GM18870 (cell line): ENCODE measurements around the gene MICAL3.
"Not testable (repeated sequence)": the region's sequence is repeated elsewhere in the genome, so short reads cannot be mapped to it uniquely, and the experiment has no call there.

Experiments
- ATAC-seq: cut with Tn5 transposase; IDR thresholded peaks from one replicate; pipeline ENCODE4 v1.9.1; 2021; ENCODE audit warnings: moderate library complexity; ENCODE audit not compliant: unreplicated experiment

Gene MICAL3

GRCh38 chr22:17897426-17897825 is 126.9 kb downstream of the MICAL3 start:
- no peak for ATAC-seq

DNA sequence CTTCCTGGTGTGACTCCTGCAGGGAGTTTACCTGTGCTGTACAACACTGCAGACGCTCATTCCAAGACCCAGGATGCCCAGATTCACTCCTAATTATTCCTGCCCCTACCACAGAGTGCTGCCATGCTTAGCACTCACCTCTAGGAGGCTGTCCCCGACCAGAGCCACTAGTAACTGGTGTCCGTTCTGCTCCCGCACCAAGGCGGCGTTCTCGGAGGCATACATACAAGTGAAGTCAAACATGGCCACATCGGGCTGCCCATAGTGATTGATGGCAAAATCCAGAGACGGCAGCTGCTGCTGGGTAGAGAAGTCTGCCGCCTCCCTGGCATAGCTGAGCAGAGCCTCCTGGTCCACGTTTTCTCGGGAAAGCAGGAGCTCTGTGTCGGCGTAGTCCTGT is 127.8 kb downstream of the MICAL3 start:
- no peak for ATAC-seq

DNA sequence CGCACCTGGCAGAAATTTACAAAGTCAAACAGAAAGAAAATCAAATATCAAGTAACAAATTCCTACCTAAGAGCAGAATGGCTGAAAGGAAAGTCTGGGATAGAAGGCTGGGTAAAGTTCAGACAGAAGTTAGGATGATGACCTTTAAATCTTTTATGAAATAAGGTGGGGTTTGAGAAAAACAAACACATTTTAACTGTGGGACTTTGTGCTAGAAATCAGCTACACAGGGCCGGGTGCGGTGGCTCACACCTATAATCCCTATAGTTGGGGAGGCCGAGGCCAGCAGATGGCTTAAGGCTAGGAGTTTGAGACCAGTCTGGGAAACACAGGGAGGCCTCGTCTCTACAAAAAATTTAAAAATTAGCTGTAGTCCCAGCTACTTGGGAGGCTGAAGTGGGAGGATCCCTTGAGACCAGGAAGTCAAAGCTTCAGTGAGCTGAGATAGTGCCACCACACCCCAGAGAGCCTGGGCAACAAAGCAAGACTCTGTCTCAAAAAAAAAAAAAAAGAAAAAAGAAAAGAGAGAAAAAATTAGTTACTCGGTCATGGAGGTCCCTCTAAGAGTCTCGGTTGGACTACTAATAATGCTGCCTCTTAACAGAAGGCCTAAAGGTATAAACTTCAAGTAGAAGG is 130.3 kb downstream of the MICAL3 start:
- no peak for ATAC-seq

GRCh38 chr22:17892376-17892775 is 132.0 kb downstream of the MICAL3 start:
- no peak for ATAC-seq

GRCh38 chr22:17891481-17892167 is 132.7 kb downstream of the MICAL3 start:
- ATAC-seq = no peak

DNA sequence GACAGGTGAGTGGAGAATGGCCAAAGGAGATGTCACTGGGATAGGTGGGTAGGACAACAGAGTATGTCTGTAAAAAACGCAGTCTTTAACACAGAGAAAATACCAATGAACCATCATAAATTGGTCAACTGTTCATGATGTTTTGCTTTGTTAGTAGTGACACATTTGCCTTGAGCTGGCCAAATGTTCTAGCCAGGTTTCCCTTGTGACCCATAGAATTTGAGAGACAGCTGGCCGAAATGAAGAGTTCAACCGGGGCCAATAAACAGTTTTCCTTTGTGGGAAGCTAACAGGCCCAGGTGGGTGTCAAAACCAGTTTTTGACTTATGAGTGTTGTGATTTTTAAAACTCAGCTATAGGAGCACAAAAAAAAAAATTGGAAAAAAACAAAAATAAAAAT is 133.5 kb downstream of the MICAL3 start:
- no peak for ATAC-seq

DNA sequence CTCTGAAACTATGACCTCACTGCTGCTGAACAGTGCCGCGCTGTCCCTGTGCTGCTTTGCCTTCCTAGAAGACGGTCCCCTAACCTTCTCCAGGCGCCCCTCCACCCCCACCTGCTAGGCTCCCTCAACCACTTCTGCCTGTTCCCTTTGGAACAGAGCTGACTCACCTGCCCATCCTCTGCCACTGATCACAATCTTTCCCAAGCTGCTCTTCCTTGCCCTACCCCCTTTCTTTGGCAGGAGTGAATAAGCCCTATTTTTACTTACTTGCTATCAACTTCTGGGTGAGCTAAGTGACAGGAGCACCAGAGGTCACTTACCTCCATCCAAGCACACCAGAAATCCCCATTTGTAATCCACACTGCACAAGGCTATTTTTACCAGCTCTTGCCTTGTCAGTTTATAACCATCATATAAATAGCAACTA is 134.1 kb downstream of the MICAL3 start:
- no peak for ATAC-seq

GRCh38 chr22:17888855-17889254 is 135.5 kb downstream of the MICAL3 start:
- ATAC-seq = no peak

DNA sequence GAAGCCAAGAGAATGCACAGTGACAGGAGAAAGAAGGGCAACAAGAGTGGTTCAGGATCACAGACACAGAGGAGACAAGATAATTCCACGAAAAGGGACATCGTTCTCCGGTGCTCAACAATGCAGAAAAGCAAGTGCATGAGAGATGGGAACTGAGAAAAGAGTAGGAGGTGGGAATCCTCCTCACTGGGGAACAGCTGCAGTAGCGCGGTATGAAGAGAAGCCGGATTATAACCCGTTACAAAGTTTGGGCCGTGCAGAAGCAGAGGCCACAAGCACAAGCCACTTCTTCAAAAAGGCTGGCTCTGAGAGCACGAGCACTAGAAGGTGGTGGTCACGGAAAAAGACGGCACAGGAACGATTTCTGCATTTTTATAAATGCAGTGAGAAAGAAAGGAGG is 135.9 kb downstream of the MICAL3 start:
- ATAC-seq = no peak

- no peak for ATAC-seq
These were observed 139.5 kb downstream of the MICAL3 start for GRCh38 chr22:17884893-17885292.

- no peak for ATAC-seq
These were observed 140.3 kb downstream of the MICAL3 start for GRCh38 chr22:17884084-17884483.

DNA sequence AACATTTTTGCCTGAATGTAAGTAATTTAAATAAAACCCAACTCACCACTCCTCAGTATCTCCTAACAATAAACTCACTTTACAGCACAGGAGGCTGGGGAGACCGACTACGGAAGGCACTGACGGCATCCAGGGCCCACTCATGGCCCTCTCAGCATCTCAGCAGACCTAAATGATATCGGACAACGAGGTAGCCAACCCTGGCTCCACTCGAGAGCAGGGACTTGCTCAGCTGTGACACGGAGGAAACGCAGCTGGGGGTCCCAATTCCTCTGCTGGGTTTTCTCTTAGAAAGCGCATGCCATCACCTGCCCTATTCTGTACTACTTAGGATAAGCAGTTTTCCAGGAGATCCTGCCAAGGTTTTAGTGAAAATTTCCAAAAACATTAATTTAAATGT is 141.0 kb downstream of the MICAL3 start:
- no peak for ATAC-seq

GRCh38 chr22:17882727-17883126 is 141.6 kb downstream of the MICAL3 start:
- no peak for ATAC-seq

GRCh38 chr22:17882162-17882561 is 142.2 kb downstream of the MICAL3 start:
- no peak for ATAC-seq

- no peak for ATAC-seq
These were observed 143.0 kb downstream of the MICAL3 start for GRCh38 chr22:17881366-17881765.

- ATAC-seq = no peak
These were observed 143.9 kb downstream of the MICAL3 start for GRCh38 chr22:17880468-17880867.

DNA sequence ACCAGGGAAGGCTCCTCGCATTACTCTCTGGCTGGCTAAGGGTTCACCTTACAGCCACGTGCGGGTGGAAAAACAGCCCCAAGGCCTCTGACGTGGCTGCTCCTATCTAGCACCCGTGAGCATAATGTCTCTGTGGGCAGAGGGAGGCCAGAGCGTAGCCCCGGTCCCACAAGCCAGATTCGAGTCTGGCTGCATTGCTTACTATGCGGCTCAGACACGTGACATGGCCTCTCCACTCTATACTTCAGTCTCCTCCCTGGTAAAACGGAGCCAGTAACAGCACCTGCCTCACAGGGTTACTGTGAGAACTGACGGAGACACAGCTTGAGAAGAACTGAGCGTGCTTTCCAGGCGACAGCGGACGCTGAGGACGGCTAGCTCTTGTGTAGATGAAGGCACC is 144.3 kb downstream of the MICAL3 start:
- no peak for ATAC-seq

- no peak for ATAC-seq
These were observed 145.4 kb downstream of the MICAL3 start for GRCh38 chr22:17878941-17879340.

DNA sequence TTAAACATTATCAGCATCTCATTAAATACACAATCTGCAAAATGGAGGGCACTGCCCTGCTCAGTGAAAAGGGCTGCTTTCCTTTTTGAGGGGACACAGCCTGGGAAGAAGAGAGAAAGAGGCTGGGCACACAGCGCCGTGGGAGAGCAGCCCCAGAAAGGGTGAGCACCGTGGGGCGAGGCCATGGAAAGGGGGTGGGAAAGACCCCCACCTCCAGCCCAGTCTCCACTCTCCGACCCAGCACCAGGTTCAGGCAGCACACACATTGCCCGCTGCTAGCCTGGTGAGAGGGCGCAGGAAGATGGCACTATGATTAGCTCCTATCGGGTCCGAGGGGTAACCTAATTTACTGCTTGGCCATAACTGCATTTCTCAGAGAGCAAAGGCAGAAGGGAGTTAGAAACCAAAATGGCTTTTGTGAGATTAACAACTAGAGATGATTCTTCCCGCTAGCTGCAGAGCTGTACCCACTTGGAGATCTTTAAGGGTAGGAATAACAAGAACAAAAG is 146.1 kb downstream of the MICAL3 start:
- ATAC-seq = no peak

GRCh38 chr22:17876878-17877855 is 147.2 kb downstream of the MICAL3 start:
- ATAC-seq = not testable (repeated sequence)

- no peak for ATAC-seq
These were observed 148.0 kb downstream of the MICAL3 start for GRCh38 chr22:17876306-17876831.
